Body of pancreas (tissue), 4 donors: ENCODE results near the gene SLC25A4.
A peak's percentile ranks its signal among the peaks of the same experiment; 100 is the strongest.

Experiments used
- POLR2A ChIP-seq, 3 donors: fragments of 450-650 bp; IDR thresholded peaks; one replicate each; pipeline ENCODE4 v1.6.1; 2016; ENCODE audit warnings: antibody characterized with exemption in 3 of 3, mild to moderate bottlenecking in 2 of 3
- TF ChIP-seq, protein P1 (sequence below), 7 experiments: fragments of 450-650 bp in 4 of 7; fragments of 200-600 bp in 3 of 7; sonication (generic) in 3 of 7; IDR thresholded peaks; one replicate each; pipeline ENCODE4 v1.5.1; 2016 to 2019; ENCODE audit warnings: antibody characterized with exemption in 7 of 7

GRCh38 chr4:185110375-185110823 lies 32.7 kb upstream of the SLC25A4 start:
- TF ChIP-seq, protein P1, sequence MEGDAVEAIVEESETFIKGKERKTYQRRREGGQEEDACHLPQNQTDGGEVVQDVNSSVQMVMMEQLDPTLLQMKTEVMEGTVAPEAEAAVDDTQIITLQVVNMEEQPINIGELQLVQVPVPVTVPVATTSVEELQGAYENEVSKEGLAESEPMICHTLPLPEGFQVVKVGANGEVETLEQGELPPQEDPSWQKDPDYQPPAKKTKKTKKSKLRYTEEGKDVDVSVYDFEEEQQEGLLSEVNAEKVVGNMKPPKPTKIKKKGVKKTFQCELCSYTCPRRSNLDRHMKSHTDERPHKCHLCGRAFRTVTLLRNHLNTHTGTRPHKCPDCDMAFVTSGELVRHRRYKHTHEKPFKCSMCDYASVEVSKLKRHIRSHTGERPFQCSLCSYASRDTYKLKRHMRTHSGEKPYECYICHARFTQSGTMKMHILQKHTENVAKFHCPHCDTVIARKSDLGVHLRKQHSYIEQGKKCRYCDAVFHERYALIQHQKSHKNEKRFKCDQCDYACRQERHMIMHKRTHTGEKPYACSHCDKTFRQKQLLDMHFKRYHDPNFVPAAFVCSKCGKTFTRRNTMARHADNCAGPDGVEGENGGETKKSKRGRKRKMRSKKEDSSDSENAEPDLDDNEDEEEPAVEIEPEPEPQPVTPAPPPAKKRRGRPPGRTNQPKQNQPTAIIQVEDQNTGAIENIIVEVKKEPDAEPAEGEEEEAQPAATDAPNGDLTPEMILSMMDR (IDR thresholded peaks at IDR 0.05), result peak in 2 of 7 experiments; percentile 17 to 18
- no peak for TF ChIP-seq POLR2A (IDR thresholded peaks at IDR 0.05)
